GM23338 (cell line): ENCODE data around the gene AFF3. TPM values are rescaled to one million over a fixed set of nuclear protein-coding genes. Genes with fewer than 3 reads are reported as not detected.

Source experiments
- ATAC-seq: fragments of 200-7000 bp; cut with Tn5 transposase; 3 replicates; pipeline ENCODE4 v1.9.1; 2020
- DNase-seq: peaks from one replicate; pipeline ENCODE4 v3.0.0-alpha.2; 2015; ENCODE audit warnings: low spot score
- H2AFZ ChIP-seq: fragments of 200-600 bp; sonication (generic); 2 replicates; pipeline ENCODE4 v1.8.0; 2016; ENCODE audit warnings: antibody characterized with exemption, mild to moderate bottlenecking, moderate library complexity
- H3F3A ChIP-seq: fragments of 200-600 bp; sonication (generic); replicated peaks from 2 replicates; pipeline ENCODE4 v1.8.0; 2017; ENCODE audit warnings: antibody characterized with exemption, mixed run types, low read depth
- H3K27ac ChIP-seq: fragments of 200-600 bp; sonication (generic); 2 replicates; pipeline ENCODE4 v1.6.1; 2016; ENCODE audit warnings: low read depth
- H3K27me3 ChIP-seq: fragments of 200-600 bp; sonication (generic); 2 replicates; pipeline ENCODE4 v1.8.0; 2016; ENCODE audit warnings: mild to moderate bottlenecking, mixed run types, moderate library complexity; ENCODE audit not compliant: insufficient read depth
- H3K36me3 ChIP-seq: fragments of 200-600 bp; sonication (generic); 2 replicates; pipeline ENCODE4 v1.8.0; 2016; ENCODE audit warnings: mild to moderate bottlenecking; ENCODE audit not compliant: insufficient read depth
- H3K4me1 ChIP-seq: fragments of 200-600 bp; sonication (generic); 2 replicates; pipeline ENCODE4 v1.8.0; 2016; ENCODE audit warnings: mild to moderate bottlenecking, moderate library complexity; ENCODE audit not compliant: insufficient read depth
- H3K4me2 ChIP-seq: fragments of 200-600 bp; sonication (generic); 2 replicates; pipeline ENCODE4 v1.7.1; 2017; ENCODE audit warnings: mixed run types
- H3K4me3 ChIP-seq: fragments of 200-600 bp; sonication (generic); 2 replicates; pipeline ENCODE4 v1.6.1; 2016; ENCODE audit warnings: mixed run types
- H3K79me2 ChIP-seq: fragments of 200-600 bp; sonication (generic); replicated peaks from 2 replicates; pipeline ENCODE4 v1.8.0; 2017; ENCODE audit warnings: mild to moderate bottlenecking; ENCODE audit not compliant: insufficient read depth
- H3K9me2 ChIP-seq: fragments of 200-600 bp; sonication (generic); 2 replicates; pipeline ENCODE4 v1.8.0; 2017; ENCODE audit not compliant: insufficient read depth
- H4K20me1 ChIP-seq: fragments of 200-600 bp; sonication (generic); replicated peaks from 2 replicates; pipeline ENCODE4 v1.8.0; 2017; ENCODE audit warnings: mild to moderate bottlenecking; ENCODE audit not compliant: insufficient read depth
- H3K27ac Mint-ChIP-seq: 2 replicates; pipeline ENCODE4 v1.8.0; 2020; ENCODE audit warnings: inconsistent platforms, mild to moderate bottlenecking, moderate library complexity, mixed read lengths
- H3K27me3 Mint-ChIP-seq: 3 replicates; pipeline ENCODE4 v1.8.0; 2022; ENCODE audit warnings: low read depth, mild to moderate bottlenecking, moderate library complexity, mixed read lengths, inconsistent platforms; ENCODE audit not compliant: insufficient read depth, poor library complexity
- H3K36me3 Mint-ChIP-seq: 3 replicates; pipeline ENCODE4 v1.8.0; 2021; ENCODE audit warnings: low read depth, mild to moderate bottlenecking, inconsistent platforms, moderate library complexity, mixed read lengths
- H3K4me1 Mint-ChIP-seq: 3 replicates; pipeline ENCODE4 v1.8.0; 2020; ENCODE audit warnings: mild to moderate bottlenecking, inconsistent platforms, mixed read lengths
- H3K4me3 Mint-ChIP-seq: 3 replicates; pipeline ENCODE4 v1.8.0; 2021; ENCODE audit warnings: moderate library complexity, mild to moderate bottlenecking, inconsistent platforms, mixed read lengths
- H3K9me3 Mint-ChIP-seq: 3 replicates; pipeline ENCODE4 v1.8.0; 2020; ENCODE audit warnings: moderate library complexity, mild to moderate bottlenecking, inconsistent platforms, mixed read lengths
- CREB1 ChIP-seq: fragments of 250-450 bp; sonication (Bioruptor Pico); IDR thresholded peaks from 2 replicates; pipeline ENCODE4 v1.5.0; 2020; ENCODE audit warnings: low read depth, mild to moderate bottlenecking, moderate library complexity
- ETS1 ChIP-seq: IDR thresholded peaks from 2 replicates; pipeline ENCODE4 v1.6.1; 2016; ENCODE audit warnings: antibody characterized with exemption
- EZH2phosphoT487 ChIP-seq: fragments of 200-600 bp; sonication (generic); IDR thresholded peaks from one replicate; pipeline ENCODE4 v1.8.1; 2018; ENCODE audit warnings: antibody characterized with exemption; ENCODE audit not compliant: unreplicated experiment
- JUNB ChIP-seq: IDR thresholded peaks from one replicate; pipeline ENCODE4 v1.6.1; 2016; ENCODE audit warnings: antibody characterized with exemption; ENCODE audit not compliant: unreplicated experiment
- NANOG ChIP-seq: IDR thresholded peaks from 2 replicates; pipeline ENCODE4 v1.6.1; 2016; ENCODE audit warnings: antibody characterized with exemption, borderline replicate concordance
- POLR2AphosphoS5 ChIP-seq: IDR thresholded peaks from 2 replicates; pipeline ENCODE4 v1.6.1; 2016; ENCODE audit warnings: antibody characterized with exemption, low read depth
- REST ChIP-seq: IDR thresholded peaks from one replicate; pipeline ENCODE4 v1.6.1; 2018; ENCODE audit warnings: antibody characterized with exemption; ENCODE audit not compliant: unreplicated experiment
- STAT1 ChIP-seq: IDR thresholded peaks from one replicate; pipeline ENCODE4 v1.6.1; 2016; ENCODE audit warnings: antibody characterized with exemption; ENCODE audit not compliant: unreplicated experiment
- ZNF114 ChIP-seq: fragments of 250-450 bp; sonication (Bioruptor Pico); IDR thresholded peaks from 2 replicates; pipeline ENCODE4 v1.5.0; 2020; ENCODE audit warnings: mild to moderate bottlenecking, moderate library complexity
- ZNF331 ChIP-seq: fragments of 250-450 bp; sonication (Bioruptor Pico); IDR thresholded peaks from 2 replicates; pipeline ENCODE4 v1.5.0; 2020; ENCODE audit warnings: low read depth, mild to moderate bottlenecking, moderate library complexity
- ZNF462 ChIP-seq: fragments of 250-450 bp; sonication (Bioruptor Pico); IDR thresholded peaks from 2 replicates; pipeline ENCODE4 v1.5.0; 2020; ENCODE audit warnings: mild to moderate bottlenecking, moderate library complexity
- polyA plus RNA-seq: library from polyadenylated mRNA; unstranded; fragments of >200 nt; fragmentation: Nextera tagmentation; extraction: Ambion mirVana; gene quantifications from 2 replicates; pipeline ENCODE4 v1.2.1, GENCODE V29; 2016
- total RNA-seq: library from RNA; depleted of rRNA; stranded (reverse); fragments of >200 nt; shearing (Covaris generic); gene quantifications from 2 replicates; pipeline ENCODE4 v1.2.3, GENCODE V29; 2014
- TF ChIP-seq, protein P1 (sequence below), 2 experiments: fragments of 200-600 bp in 1 of 2; sonication (generic) in 1 of 2; conservative IDR thresholded peaks; 2 replicates each; pipeline versions ENCODE4 v1.5.1 to v1.6.1; 2016 to 2017; ENCODE audit warnings: antibody characterized with exemption in 2 of 2, low read depth in 2 of 2, mild to moderate bottlenecking in 2 of 2, moderate library complexity in 1 of 2

Gene AFF3
- total and polyA plus RNA-seq, 2 experiments from 2014 or later = 0.73 to 1.4 TPM

DNA sequence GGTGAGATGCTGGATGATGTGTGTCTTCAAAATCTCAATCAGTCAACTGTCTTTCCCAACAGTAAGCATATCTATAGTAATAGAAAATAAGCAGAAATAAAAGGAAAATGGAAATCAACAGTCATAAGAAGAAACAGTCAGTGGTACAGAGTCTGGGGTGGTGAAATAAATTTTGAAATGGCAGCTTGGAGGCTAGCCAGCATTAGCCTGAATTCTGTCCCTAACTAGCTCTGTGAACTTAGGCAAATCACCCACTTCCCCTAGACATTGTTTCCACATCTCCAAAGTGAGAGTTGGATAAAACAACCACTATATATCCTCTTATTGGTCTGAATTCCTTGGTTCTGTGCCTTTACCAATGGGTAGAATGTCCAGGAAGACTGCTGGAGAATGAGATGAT is 462.9 kb downstream of the AFF3 start:
- H3K79me2 ChIP-seq = no peaks in the 10 kb centered on the region
- Mint-ChIP-seq H3K4me3 (no peak overlapping the region), H3K27me3 (no peaks in the 10 kb centered on the region), H3K9me3 (no peaks in the 10 kb centered on the region), H3K36me3 (no peaks in the 10 kb centered on the region), H3K27ac (no peak overlapping the region), H3K4me1 (peaks cover 7% of the 10 kb centered on the region; the same call in 2 of the 3 replicates)
- no peak for ATAC-seq
- H3F3A ChIP-seq = no peaks in the 10 kb centered on the region
- no peak overlapping the region for H2AFZ ChIP-seq
- H3K27me3 ChIP-seq = no peaks in the 10 kb centered on the region
- no peaks in the 10 kb centered on the region for H3K4me1 ChIP-seq
- TF ChIP-seq ZNF331 (CRISPR knock-in tag) = no peak
- no peak for TF ChIP-seq ZNF114 (CRISPR knock-in tag)
- no peak for TF ChIP-seq ZNF462 (CRISPR knock-in tag)
- no peak for TF ChIP-seq REST
- TF ChIP-seq ETS1 = no peak
- TF ChIP-seq EZH2phosphoT487 = no peak
- TF ChIP-seq JUNB = no peak
- no peak for TF ChIP-seq CREB1
- TF ChIP-seq, protein P1, sequence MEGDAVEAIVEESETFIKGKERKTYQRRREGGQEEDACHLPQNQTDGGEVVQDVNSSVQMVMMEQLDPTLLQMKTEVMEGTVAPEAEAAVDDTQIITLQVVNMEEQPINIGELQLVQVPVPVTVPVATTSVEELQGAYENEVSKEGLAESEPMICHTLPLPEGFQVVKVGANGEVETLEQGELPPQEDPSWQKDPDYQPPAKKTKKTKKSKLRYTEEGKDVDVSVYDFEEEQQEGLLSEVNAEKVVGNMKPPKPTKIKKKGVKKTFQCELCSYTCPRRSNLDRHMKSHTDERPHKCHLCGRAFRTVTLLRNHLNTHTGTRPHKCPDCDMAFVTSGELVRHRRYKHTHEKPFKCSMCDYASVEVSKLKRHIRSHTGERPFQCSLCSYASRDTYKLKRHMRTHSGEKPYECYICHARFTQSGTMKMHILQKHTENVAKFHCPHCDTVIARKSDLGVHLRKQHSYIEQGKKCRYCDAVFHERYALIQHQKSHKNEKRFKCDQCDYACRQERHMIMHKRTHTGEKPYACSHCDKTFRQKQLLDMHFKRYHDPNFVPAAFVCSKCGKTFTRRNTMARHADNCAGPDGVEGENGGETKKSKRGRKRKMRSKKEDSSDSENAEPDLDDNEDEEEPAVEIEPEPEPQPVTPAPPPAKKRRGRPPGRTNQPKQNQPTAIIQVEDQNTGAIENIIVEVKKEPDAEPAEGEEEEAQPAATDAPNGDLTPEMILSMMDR (conservative IDR thresholded peaks at IDR 0.05; ENCODE audit: low read depth in 2 of 2) = no peak
- TF ChIP-seq POLR2AphosphoS5 = no peak
- TF ChIP-seq STAT1 = no peak
- TF ChIP-seq NANOG = no peak
- DNase-seq = no peak
- no peak overlapping the region for H3K4me3 ChIP-seq
- peaks cover 5% of the 10 kb centered on the region; the same call in 1 of the 2 replicates for H3K9me2 ChIP-seq
- H3K27ac ChIP-seq = no peak overlapping the region
- H3K4me2 ChIP-seq = no peak overlapping the region
- no peaks in the 10 kb centered on the region for H3K36me3 ChIP-seq
- H4K20me1 ChIP-seq = no peaks in the 10 kb centered on the region
